ENCODE results near the gene TIGAR. TPM values are rescaled to one million over a fixed set of nuclear protein-coding genes. Genes with fewer than 3 reads are reported as not detected.
A peak's percentile ranks its signal among the peaks of the same experiment; 100 is the strongest.

TIGAR gene, protein sequence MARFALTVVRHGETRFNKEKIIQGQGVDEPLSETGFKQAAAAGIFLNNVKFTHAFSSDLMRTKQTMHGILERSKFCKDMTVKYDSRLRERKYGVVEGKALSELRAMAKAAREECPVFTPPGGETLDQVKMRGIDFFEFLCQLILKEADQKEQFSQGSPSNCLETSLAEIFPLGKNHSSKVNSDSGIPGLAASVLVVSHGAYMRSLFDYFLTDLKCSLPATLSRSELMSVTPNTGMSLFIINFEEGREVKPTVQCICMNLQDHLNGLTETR
- 21.9 TPM for total RNA-seq (ENCODE audit: unreplicated experiment)
- long read RNA-seq, transcript TIGAR-201 (6 exons, 2,782 nt), result major isoform, 25 of 26 reads
- long read RNA-seq, partial matches to known transcripts, result 0 of 26 reads
- long read RNA-seq, other reads (novel, unspliced or antisense), result 1 of 26 reads

DNA sequence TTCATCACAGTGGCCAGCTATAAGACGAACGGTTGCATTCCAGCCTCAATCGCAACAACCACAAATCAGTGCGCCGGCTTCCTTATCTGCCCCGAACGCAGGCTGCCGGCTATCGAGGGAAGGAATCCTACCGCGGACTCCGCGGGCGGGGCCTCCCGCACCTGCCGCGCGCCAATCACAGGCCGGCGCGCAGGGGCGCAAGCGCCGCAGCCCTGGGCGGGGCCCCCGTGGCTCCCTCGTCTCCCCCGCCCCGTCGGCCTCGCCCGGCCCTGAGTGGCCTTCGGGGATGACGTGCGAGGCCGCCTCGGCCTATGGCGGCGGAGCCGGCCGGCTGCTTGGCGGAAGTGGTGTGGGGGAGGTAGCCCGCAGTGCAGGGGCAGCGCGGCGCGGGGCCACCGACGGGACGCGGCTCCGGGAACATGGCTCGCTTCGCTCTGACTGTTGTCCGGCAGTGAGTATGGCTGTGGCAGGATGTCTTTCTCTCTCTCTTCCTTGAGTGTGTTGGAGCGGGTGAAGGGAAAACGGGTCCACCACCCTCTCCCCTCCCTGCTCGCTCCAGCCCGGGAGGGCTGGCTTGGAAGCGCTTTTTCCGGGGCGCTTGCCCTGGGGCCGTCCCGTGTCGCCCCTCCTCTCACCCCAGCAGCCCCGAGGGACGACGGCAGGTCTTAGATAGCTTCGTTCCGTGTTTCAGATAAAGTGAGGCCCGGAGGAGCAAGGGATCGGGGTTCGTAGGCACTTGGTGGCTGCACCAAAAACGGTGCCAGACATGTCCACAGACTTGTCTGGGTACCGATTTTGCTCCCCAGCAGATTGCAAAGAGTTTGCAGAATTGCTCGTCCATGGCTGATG, at the start of gene TIGAR:
TSS of gene TIGAR (plus strand) at position 361 of the 849 bp plus-strand sequence. CDS start at position 420, 59 bp downstream.
- Mint-ChIP-seq H3K27ac (ENCODE audit: unreplicated experiment) (peak within 1 kb of the TSS; percentile 93), H3K27me3 (ENCODE audit: unreplicated experiment) (peaks cover 8% of the 10 kb centered on the region)
- peak; percentile 96 for DNase-seq (ENCODE audit: low spot score)

DNA sequence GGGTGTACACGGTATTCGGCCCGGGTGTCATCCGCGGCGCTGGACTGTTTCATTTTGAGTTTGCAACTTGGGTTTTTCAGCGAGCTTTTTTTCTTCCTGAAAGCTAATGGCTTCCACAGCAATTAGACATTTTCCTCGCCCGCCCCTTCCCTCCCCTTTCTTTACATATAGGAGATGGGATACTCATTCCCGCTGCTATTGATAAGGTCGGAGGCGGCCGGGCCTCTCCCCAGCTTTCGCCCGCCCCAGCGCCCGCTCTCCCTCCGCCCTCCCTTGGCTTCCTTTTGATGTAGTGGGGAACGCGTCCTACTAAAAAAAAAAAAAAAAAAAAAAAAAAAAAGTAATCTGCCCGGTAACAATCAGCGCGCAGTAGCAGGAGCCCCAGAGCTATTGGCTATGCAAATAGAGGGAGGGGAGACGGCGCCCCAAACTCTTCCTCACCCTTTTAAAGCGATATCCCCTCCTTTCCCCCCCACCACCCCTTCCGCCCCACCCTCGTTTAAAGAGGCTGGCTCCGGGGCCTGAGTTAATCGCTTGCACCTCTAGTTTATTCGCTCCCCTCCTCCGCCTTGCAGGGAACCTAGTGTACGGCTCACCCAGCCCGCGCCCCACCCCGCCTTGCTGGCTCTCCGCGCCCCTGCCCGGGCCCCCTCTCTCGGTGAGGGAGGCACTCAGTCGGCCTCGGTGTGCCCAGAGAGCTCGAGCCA, 49.1 kb upstream of the TIGAR start:
- TF ChIP-seq, protein P1, sequence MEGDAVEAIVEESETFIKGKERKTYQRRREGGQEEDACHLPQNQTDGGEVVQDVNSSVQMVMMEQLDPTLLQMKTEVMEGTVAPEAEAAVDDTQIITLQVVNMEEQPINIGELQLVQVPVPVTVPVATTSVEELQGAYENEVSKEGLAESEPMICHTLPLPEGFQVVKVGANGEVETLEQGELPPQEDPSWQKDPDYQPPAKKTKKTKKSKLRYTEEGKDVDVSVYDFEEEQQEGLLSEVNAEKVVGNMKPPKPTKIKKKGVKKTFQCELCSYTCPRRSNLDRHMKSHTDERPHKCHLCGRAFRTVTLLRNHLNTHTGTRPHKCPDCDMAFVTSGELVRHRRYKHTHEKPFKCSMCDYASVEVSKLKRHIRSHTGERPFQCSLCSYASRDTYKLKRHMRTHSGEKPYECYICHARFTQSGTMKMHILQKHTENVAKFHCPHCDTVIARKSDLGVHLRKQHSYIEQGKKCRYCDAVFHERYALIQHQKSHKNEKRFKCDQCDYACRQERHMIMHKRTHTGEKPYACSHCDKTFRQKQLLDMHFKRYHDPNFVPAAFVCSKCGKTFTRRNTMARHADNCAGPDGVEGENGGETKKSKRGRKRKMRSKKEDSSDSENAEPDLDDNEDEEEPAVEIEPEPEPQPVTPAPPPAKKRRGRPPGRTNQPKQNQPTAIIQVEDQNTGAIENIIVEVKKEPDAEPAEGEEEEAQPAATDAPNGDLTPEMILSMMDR (IDR thresholded peaks at IDR 0.05; ENCODE audit: unreplicated experiment), result no peak
- Mint-ChIP-seq H3K27ac (ENCODE audit: unreplicated experiment) (no peak overlapping the region), H3K9me3 (ENCODE audit: unreplicated experiment) (no peaks in the 10 kb centered on the region), H3K4me1 (ENCODE audit: unreplicated experiment) (peaks cover 25% of the 10 kb centered on the region), H3K36me3 (ENCODE audit: low read depth, unreplicated experiment) (peaks cover 3% of the 10 kb centered on the region), H3K27me3 (ENCODE audit: unreplicated experiment) (peaks cover 27% of the 10 kb centered on the region), H3K4me3 (ENCODE audit: unreplicated experiment) (peak overlapping the region; percentile 87)
- DNase-seq (ENCODE audit: low spot score), result peak; percentile 65

More for the DNA sequence above, at the start of gene TIGAR:
- Mint-ChIP-seq H3K36me3 (ENCODE audit: low read depth, unreplicated experiment) (peaks cover 3% of the 10 kb centered on the region), H3K4me1 (ENCODE audit: unreplicated experiment) (peaks cover 24% of the 10 kb centered on the region), H3K4me3 (ENCODE audit: unreplicated experiment) (peak within 1 kb of the TSS; percentile 99), H3K9me3 (ENCODE audit: unreplicated experiment) (no peaks in the 10 kb centered on the region)
- TF ChIP-seq, protein P1 (IDR thresholded peaks at IDR 0.05; ENCODE audit: unreplicated experiment), result no peak

DNA sequence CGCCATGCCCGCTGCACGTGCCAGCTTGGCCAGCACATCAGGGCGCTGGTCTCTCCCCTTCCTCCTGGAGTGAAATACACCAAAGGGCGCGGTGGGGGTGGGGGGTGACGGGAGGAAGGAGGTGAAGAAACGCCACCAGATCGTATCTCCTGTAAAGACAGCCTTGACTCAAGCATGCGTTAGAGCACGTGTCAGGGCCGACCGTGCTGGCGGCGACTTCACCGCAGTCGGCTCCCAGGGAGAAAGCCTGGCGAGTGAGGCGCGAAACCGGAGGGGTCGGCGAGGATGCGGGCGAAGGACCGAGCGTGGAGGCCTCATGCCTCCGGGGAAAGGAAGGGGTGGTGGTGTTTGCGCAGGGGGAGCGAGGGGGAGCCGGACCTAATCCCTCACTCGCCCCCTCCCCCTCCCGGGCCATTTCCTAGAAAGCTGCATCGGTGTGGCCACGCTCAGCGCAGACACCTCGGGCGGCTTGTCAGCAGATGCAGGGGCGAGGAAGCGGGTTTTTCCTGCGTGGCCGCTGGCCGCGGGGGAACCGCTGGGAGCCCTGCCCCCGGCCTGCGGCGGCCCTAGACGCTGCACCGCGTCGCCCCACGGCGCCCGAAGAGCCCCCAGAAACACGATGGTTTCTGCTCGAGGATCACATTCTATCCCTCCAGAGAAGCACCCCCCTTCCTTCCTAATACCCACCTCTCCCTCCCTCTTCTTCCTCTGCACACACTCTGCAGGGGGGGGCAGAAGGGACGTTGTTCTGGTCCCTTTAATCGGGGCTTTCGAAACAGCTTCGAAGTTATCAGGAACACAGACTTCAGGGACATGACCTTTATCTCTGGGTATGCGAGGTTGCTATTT, 48.4 kb upstream of the TIGAR start:
- H3K27me3 Mint-ChIP-seq (ENCODE audit: unreplicated experiment), result peaks cover 27% of the 10 kb centered on the region
- peaks cover 29% of the 10 kb centered on the region for H3K4me1 Mint-ChIP-seq (ENCODE audit: unreplicated experiment)
- no peaks in the 10 kb centered on the region for H3K9me3 Mint-ChIP-seq (ENCODE audit: unreplicated experiment)
- DNase-seq (ENCODE audit: low spot score), result peak; percentile 59
- peak overlapping the region; percentile 98 for H3K4me3 Mint-ChIP-seq (ENCODE audit: unreplicated experiment)
- TF ChIP-seq, protein P1 (IDR thresholded peaks at IDR 0.05; ENCODE audit: unreplicated experiment), result no peak
- peak overlapping the region; percentile 88 for H3K27ac Mint-ChIP-seq (ENCODE audit: unreplicated experiment)
- peaks cover 7% of the 10 kb centered on the region for H3K36me3 Mint-ChIP-seq (ENCODE audit: low read depth, unreplicated experiment)

DNA sequence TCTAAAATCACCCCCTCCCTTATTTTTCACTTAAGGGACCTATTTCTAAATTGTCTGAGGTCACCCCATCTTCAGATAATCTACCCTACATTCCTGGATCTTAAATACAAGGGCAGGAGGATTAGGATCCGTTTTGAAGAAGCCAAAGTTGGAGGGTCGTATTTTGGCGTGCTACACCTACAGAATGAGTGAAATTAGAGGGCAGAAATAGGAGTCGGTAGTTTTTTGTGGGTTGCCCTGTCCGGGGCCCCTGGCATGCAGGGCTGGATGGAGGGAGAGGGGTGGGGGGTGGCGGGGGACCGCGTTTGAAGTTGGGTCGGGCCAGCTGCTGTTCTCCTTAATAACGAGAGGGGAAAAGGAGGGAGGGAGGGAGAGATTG, 47.8 kb upstream of the TIGAR start:
- H3K4me1 Mint-ChIP-seq (ENCODE audit: unreplicated experiment), result peaks cover 34% of the 10 kb centered on the region
- H3K36me3 Mint-ChIP-seq (ENCODE audit: low read depth, unreplicated experiment), result peaks cover 13% of the 10 kb centered on the region
- H3K4me3 Mint-ChIP-seq (ENCODE audit: unreplicated experiment), result peak overlapping the region; percentile 98
- peaks cover 26% of the 10 kb centered on the region for H3K27me3 Mint-ChIP-seq (ENCODE audit: unreplicated experiment)
- no peaks in the 10 kb centered on the region for H3K9me3 Mint-ChIP-seq (ENCODE audit: unreplicated experiment)
- H3K27ac Mint-ChIP-seq (ENCODE audit: unreplicated experiment), result peak overlapping the region; percentile 88
- TF ChIP-seq, protein P1 (IDR thresholded peaks at IDR 0.05; ENCODE audit: unreplicated experiment), result no peak
- DNase-seq (ENCODE audit: low spot score), result no peak

Measured in endothelial cell (in vitro differentiated cells).